ENCODE data around the gene DCUN1D1.

The DCUN1D1 gene

GRCh38 chr3:182989566-182989965 lies 9.2 kb upstream of the DCUN1D1 start:
- DNase-seq (ENCODE audit: low read depth, low spot score): no peak
- no peak for TF ChIP-seq CTCF (IDR thresholded peaks at IDR 0.05; ENCODE audit: low read depth, low read length)
- in situ Hi-C loops (cut with HindIII; ENCODE audit: low sequenced_read_pairs): no loop called here
- H3K4me3 ChIP-seq (ENCODE audit: low read depth, low read length): no peak overlapping the region

- DNase-seq (ENCODE audit: low read depth, low spot score): no peak
- no peak overlapping the region for H3K4me3 ChIP-seq (ENCODE audit: low read depth, low read length)
- no peak for TF ChIP-seq CTCF (IDR thresholded peaks at IDR 0.05; ENCODE audit: low read depth, low read length)
- in situ Hi-C loops (cut with HindIII; ENCODE audit: low sequenced_read_pairs): no loop called here
Measured at GRCh38 chr3:182986021-182986420, 5.7 kb upstream of the DCUN1D1 start.

GRCh38 chr3:182983876-182984275 lies 3.5 kb upstream of the DCUN1D1 start:
- DNase-seq (ENCODE audit: low read depth, low spot score): no peak
- TF ChIP-seq CTCF (IDR thresholded peaks at IDR 0.05; ENCODE audit: low read depth, low read length): no peak
- in situ Hi-C loops (cut with HindIII; ENCODE audit: low sequenced_read_pairs): no loop called here
- H3K4me3 ChIP-seq (ENCODE audit: low read depth, low read length): no peak overlapping the region

- H3K4me3 ChIP-seq (ENCODE audit: low read depth, low read length): peak overlapping the region; percentile 61
- TF ChIP-seq CTCF (IDR thresholded peaks at IDR 0.05; ENCODE audit: low read depth, low read length): no peak
- DNase-seq (ENCODE audit: low read depth, low spot score): no peak
- in situ Hi-C loops (cut with HindIII; ENCODE audit: low sequenced_read_pairs): no loop called here
Measured at GRCh38 chr3:182981038-182981380, 671 bp upstream of the DCUN1D1 start.

- peak overlapping the region; percentile 88 for H3K4me3 ChIP-seq (ENCODE audit: low read depth, low read length)
- DNase-seq (ENCODE audit: low read depth, low spot score): peak; percentile 17
- in situ Hi-C loops (cut with HindIII; ENCODE audit: low sequenced_read_pairs): no loop called here
- no peak for TF ChIP-seq CTCF (IDR thresholded peaks at IDR 0.05; ENCODE audit: low read depth, low read length)
Measured at GRCh38 chr3:182979674-182980191, 605 bp downstream of the DCUN1D1 start.

- peak overlapping the region; percentile 88 for H3K4me3 ChIP-seq (ENCODE audit: low read depth, low read length)
- no peak for TF ChIP-seq CTCF (IDR thresholded peaks at IDR 0.05; ENCODE audit: low read depth, low read length)
- no peak for DNase-seq (ENCODE audit: low read depth, low spot score)
- in situ Hi-C loops (cut with HindIII; ENCODE audit: low sequenced_read_pairs): no loop called here
Measured at GRCh38 chr3:182979103-182979673, 1.1 kb downstream of the DCUN1D1 start.
